ENCODE results near the gene PIGBOS1. TPM values are rescaled to one million over a fixed set of nuclear protein-coding genes. Genes with fewer than 3 reads are reported as not detected.

The PIGBOS1 gene
- total RNA-seq, 1 donor from 2014 or later, result 7.4 TPM

- intact Hi-C loops (cut with DNase I), result no loop called here
- DNase-seq (ENCODE audit: low spot score), result no peak
Observed at GRCh38 chr15:55277116-55277564, 41.8 kb downstream of the PIGBOS1 start.

- DNase-seq (ENCODE audit: low spot score), result no peak
- intact Hi-C loops (cut with DNase I), result no loop called here
Observed at GRCh38 chr15:55276324-55276723, 42.6 kb downstream of the PIGBOS1 start.

GRCh38 chr15:55270291-55270690, 48.6 kb downstream of the PIGBOS1 start:
- intact Hi-C loops (cut with DNase I), result no loop called here
- DNase-seq (ENCODE audit: low spot score), result no peak

- no peak for DNase-seq (ENCODE audit: low spot score)
- intact Hi-C loops (cut with DNase I), result no loop called here
Observed at GRCh38 chr15:55268176-55268695, 50.7 kb downstream of the PIGBOS1 start.

- peak; percentile 85 for DNase-seq (ENCODE audit: low spot score)
- intact Hi-C loops (cut with DNase I), result no loop called here
Observed at GRCh38 chr15:55267401-55268175, 51.3 kb downstream of the PIGBOS1 start.

Other genes starting within 250 kb of the PIGBOS1 start
- 38.4 TPM for gene RSL24D1, start 122.2 kb downstream of the PIGBOS1 start, total RNA-seq
- 7.1 TPM for gene RAB27A, start 29.3 kb downstream of the PIGBOS1 start, total RNA-seq
- 4.7 TPM for gene PIGB, start 99 bp upstream of the PIGBOS1 start, total RNA-seq
- 83.3 TPM for gene CCPG1, start 89.2 kb upstream of the PIGBOS1 start, total RNA-seq
- gene PIERCE2, start 89.4 kb upstream of the PIGBOS1 start, total RNA-seq, result 3.2 TPM
- gene DNAAF4, start 189.1 kb upstream of the PIGBOS1 start, total RNA-seq, result 0.32 TPM